Measurements from ENCODE around the gene ARID3A.
"Not testable (repeated sequence)": the region's sequence is repeated elsewhere in the genome, so short reads cannot be mapped to it uniquely, and the experiment has no call there.

ARID3A gene

GRCh38 chr19:952680-953444 lies 27.0 kb downstream of the ARID3A start:
- H3K4me3 ChIP-seq (ENCODE audit: low read depth, low read length), result peak overlapping the region; percentile 46
- no peak for TF ChIP-seq CTCF (IDR thresholded peaks at IDR 0.05; ENCODE audit: low read depth, low read length)

- no peak overlapping the region; the same call in 1 of the 2 replicates for H3K4me3 ChIP-seq (ENCODE audit: low read depth, low read length)
- no peak for TF ChIP-seq CTCF (IDR thresholded peaks at IDR 0.05; ENCODE audit: low read depth, low read length)
Measured at GRCh38 chr19:953445-954271, 27.8 kb downstream of the ARID3A start.

GRCh38 chr19:954272-954671 lies 28.4 kb downstream of the ARID3A start:
- TF ChIP-seq CTCF (IDR thresholded peaks at IDR 0.05; ENCODE audit: low read depth, low read length), result no peak

GRCh38 chr19:954672-955494 lies 29.0 kb downstream of the ARID3A start:
- no peak overlapping the region for H3K4me3 ChIP-seq (ENCODE audit: low read depth, low read length)
- TF ChIP-seq CTCF (IDR thresholded peaks at IDR 0.05; ENCODE audit: low read depth, low read length), result no peak

More at GRCh38 chr19:954272-954671, 28.4 kb downstream of the ARID3A start:
- no peak overlapping the region for H3K4me3 ChIP-seq (ENCODE audit: low read depth, low read length)

- TF ChIP-seq CTCF (IDR thresholded peaks at IDR 0.05; ENCODE audit: low read depth, low read length), result no peak
- H3K4me3 ChIP-seq (ENCODE audit: low read depth, low read length), result no peak overlapping the region
Measured at GRCh38 chr19:955803-956765, 30.2 kb downstream of the ARID3A start.

- TF ChIP-seq CTCF (IDR thresholded peaks at IDR 0.05; ENCODE audit: low read depth, low read length), result no peak
Measured at GRCh38 chr19:956766-957440, 31.1 kb downstream of the ARID3A start.

GRCh38 chr19:957578-957977 lies 31.7 kb downstream of the ARID3A start:
- H3K4me3 ChIP-seq (ENCODE audit: low read depth, low read length), result not testable (repeated sequence)

More at GRCh38 chr19:956766-957440, 31.1 kb downstream of the ARID3A start:
- H3K4me3 ChIP-seq (ENCODE audit: low read depth, low read length), result no peak overlapping the region
